Cardiac muscle cell (in vitro differentiated cells and primary cell): ENCODE data around the gene FES. TPM values are rescaled to one million over a fixed set of nuclear protein-coding genes. Genes with fewer than 3 reads are reported as not detected.

Source experiments
- DNase-seq, 2 donors: peaks; one replicate each; pipeline versions ENCODE4 v3.0.0 to v3.0.0-alpha.2; 2010 to 2017; ENCODE audit warnings: low read depth in 1 of 2, low spot score in 1 of 2
- H3K27ac ChIP-seq: fragments of 200-600 bp; sonication (generic); 2 replicates; pipeline ENCODE4 v1.5.1; 2016
- H3K27me3 ChIP-seq: fragments of 200-600 bp; sonication (generic); 2 replicates; pipeline ENCODE4 v1.6.0; 2016; ENCODE audit warnings: control low read depth
- H3K36me3 ChIP-seq: fragments of 200-600 bp; sonication (generic); 2 replicates; pipeline ENCODE4 v1.5.1; 2016; ENCODE audit warnings: control low read depth
- H3K4me1 ChIP-seq: fragments of 200-600 bp; sonication (generic); 2 replicates; pipeline ENCODE4 v1.8.1; 2017; ENCODE audit warnings: low read depth, mild to moderate bottlenecking, mixed run types
- H3K4me3 ChIP-seq: fragments of 200-600 bp; sonication (generic); 2 replicates; pipeline ENCODE4 v1.5.1; 2016; ENCODE audit warnings: mild to moderate bottlenecking
- H3K9me3 ChIP-seq: fragments of 200-600 bp; sonication (generic); 2 replicates; pipeline ENCODE4 v1.5.1; 2017; ENCODE audit warnings: low read depth, mild to moderate bottlenecking, control low read depth
- polyA plus RNA-seq: library from polyadenylated mRNA; unstranded; fragments of >200 nt; fragmentation: Nextera tagmentation; extraction: Ambion mirVana; gene quantifications from 2 replicates; pipeline ENCODE4 v1.2.1, GENCODE V29; 2016
- total RNA-seq: library from RNA; depleted of rRNA; stranded (reverse); fragments of >200 nt; gene quantifications from 2 replicates; pipeline ENCODE4 v1.2.3, GENCODE V29; 2016
- TF ChIP-seq, protein P1 (sequence below): IDR thresholded peaks from 2 replicates; pipeline ENCODE4 v1.5.1; 2012; ENCODE audit warnings: low read depth, mild to moderate bottlenecking, low read length

Gene FES
- total and polyA plus RNA-seq, 2 experiments from 2014 or later, result 5.4 to 19.8 TPM

DNA sequence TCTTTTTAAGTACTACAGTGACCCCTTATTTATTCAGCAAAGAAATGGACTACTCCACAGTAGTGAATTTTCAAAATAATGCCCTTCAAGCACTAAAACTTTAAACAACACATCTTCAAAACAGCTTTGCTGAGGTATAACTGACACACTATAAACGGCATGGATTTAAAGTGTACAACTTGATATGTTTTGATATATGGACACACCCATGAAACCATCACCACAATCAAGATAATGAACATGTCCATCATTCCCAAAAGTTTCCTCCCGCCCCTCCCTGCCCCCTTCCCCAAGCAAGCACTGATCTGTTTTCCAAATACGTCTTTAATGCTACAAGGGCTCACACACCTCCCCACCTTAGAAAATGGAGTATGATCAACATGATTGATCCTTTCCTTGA lies 17.5 kb upstream of the FES start:
- no peak for DNase-seq
- H3K9me3 ChIP-seq, result no peaks in the 10 kb centered on the region
- no peak overlapping the region for H3K27ac ChIP-seq
- peaks cover 19% of the 10 kb centered on the region for H3K4me1 ChIP-seq
- H3K4me3 ChIP-seq, result no peak overlapping the region
- no peaks in the 10 kb centered on the region for H3K36me3 ChIP-seq
- TF ChIP-seq, protein P1, sequence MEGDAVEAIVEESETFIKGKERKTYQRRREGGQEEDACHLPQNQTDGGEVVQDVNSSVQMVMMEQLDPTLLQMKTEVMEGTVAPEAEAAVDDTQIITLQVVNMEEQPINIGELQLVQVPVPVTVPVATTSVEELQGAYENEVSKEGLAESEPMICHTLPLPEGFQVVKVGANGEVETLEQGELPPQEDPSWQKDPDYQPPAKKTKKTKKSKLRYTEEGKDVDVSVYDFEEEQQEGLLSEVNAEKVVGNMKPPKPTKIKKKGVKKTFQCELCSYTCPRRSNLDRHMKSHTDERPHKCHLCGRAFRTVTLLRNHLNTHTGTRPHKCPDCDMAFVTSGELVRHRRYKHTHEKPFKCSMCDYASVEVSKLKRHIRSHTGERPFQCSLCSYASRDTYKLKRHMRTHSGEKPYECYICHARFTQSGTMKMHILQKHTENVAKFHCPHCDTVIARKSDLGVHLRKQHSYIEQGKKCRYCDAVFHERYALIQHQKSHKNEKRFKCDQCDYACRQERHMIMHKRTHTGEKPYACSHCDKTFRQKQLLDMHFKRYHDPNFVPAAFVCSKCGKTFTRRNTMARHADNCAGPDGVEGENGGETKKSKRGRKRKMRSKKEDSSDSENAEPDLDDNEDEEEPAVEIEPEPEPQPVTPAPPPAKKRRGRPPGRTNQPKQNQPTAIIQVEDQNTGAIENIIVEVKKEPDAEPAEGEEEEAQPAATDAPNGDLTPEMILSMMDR, result no peak
- H3K27me3 ChIP-seq, result no peaks in the 10 kb centered on the region

DNA sequence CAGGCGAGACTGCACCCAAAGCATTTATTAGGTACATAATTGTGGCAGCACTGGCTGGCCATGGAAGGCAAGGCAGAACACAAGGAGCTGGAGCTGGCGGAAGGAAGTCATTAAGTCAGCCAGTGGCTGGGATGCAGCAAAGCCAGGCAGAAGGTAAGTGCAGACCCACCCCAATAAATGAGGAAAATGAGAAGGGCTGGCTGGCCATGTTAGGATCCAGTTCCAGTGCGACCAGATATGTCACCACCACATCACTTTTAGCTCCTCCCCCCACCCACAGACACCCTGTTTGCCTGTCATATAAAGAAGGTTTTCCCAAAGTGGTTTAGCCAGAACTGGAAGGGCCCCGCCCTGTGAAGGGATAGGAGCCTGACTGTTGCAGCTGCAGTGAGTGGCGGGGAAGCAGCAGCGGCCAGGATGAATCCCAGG lies 16.0 kb upstream of the FES start, which contains the start of gene FURIN:
Gene FURIN (plus strand): TSS at position 328 of the 429 bp plus-strand sequence. CDS start 7,153 bp downstream, outside the sequence.
- Histone ChIP-seq H3K4me1 (peaks cover 28% of the 10 kb centered on the region), H3K27me3 (no peaks in the 10 kb centered on the region), H3K27ac (peak within 1 kb of the TSS; percentile 73), H3K4me3 (no peak within 1 kb of the TSS), H3K36me3 (no peaks in the 10 kb centered on the region), H3K9me3 (no peaks in the 10 kb centered on the region)
- TF ChIP-seq, protein P1, result no peak
- DNase-seq, result no peak

DNA sequence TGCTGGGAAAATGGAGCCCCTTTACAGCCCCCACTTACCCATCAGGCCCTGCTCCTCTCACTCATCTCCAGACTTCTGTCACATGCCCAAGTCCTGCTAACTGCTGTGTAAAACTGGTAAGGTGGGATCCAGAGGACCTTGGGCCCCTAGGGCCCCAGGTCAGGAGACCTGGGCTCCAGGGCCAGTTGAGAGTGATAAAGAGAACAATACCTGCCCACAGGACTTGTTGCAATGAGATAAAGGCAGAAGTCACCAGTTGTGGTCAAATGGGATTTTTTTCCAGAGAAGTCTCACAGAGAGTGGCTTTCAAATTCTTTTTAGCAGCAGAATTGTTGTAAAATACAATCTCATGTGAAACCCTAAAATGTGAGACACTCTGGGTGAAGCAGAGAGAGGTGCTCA lies 15.2 kb upstream of the FES start:
- TF ChIP-seq, protein P1, result no peak
- no peak for DNase-seq
- Histone ChIP-seq H3K4me1 (peaks cover 37% of the 10 kb centered on the region), H3K9me3 (no peaks in the 10 kb centered on the region), H3K27ac (peak overlapping the region; percentile 73), H3K27me3 (no peaks in the 10 kb centered on the region), H3K4me3 (no peak overlapping the region), H3K36me3 (no peaks in the 10 kb centered on the region)

DNA sequence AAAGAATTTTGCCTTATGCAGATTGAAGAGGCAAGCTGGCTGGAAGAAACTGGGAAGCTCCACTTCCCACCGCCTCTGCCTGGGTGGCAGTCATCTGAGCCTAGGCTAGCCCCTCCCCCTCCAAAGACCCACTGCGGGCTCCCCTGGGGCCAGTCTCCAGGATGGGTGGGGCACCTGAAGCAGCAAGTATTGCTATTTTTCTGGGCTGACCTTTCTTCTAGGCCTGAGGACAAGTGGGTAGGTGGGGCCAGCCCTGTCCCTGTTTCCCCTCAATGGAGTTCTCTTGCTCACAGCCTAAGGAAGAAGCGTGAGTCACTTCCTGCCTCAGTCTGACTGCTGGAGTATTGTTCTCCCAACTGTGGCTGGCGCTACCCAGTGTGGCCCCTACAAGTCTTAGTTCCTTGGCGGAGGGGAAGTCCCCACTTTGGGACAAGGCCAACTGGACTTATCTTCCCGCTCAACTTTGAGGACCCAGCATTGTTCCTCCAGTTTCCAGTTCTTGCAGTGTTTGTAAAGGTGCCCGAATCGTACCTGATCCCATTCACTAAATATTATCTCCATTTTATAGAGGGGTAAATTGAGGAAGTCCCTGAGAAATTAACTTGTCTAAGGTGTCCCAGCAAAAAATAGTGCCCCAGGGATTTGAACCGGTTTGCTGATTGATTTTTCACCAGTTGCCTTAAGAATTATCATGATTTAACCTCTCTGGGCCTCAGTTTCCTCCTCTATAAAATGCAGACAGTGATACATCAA lies 14.5 kb upstream of the FES start:
- H3K4me3 ChIP-seq, result no peak overlapping the region
- peak; percentile 85 to 89 for DNase-seq
- peaks cover 41% of the 10 kb centered on the region for H3K4me1 ChIP-seq
- peak overlapping the region; percentile 99 for H3K27ac ChIP-seq
- TF ChIP-seq, protein P1, result no peak
- H3K27me3 ChIP-seq, result no peaks in the 10 kb centered on the region
- H3K36me3 ChIP-seq, result no peaks in the 10 kb centered on the region
- no peaks in the 10 kb centered on the region for H3K9me3 ChIP-seq

DNA sequence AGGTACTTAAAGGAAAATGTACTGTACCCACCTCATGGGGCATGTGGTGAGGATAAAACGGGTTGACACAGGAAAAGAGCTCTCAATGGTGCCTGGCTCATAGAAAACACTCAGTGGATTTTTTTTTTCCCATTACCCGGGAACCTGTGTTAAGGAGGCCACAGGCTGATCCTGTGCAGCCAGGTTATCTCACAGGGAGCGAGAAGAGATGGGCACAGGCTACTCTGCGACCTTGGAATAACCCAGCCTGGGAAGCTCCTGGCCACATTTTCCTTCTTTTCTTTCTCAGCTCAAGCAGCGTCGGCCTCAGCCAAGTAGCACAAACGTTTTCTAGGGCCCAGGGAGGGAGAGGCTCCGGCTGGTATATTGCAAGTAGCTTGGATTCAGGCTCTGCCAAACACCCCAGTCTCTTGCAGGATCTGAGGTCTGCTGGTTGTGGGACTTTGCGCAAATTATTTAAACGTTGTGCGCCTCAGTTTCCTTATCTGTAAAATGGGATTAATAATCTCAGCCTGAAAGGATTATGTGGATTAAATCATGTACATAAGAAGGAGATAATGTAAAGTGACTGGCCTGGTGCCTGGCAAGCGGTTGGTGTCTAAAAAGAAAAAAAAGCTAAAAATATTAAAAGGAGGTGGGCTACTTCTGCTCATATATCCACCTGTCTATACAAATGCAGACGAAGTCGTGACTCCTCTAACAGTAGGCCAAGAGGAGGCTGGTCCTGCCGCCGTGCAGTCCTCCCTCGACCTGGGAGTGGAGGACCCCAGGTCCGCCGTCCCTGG lies 13.8 kb upstream of the FES start:
- no peaks in the 10 kb centered on the region for H3K27me3 ChIP-seq
- H3K4me3 ChIP-seq, result peak overlapping the region; percentile 69
- TF ChIP-seq, protein P1, result no peak
- peak; percentile 31 to 54 for DNase-seq
- peaks cover 41% of the 10 kb centered on the region for H3K4me1 ChIP-seq
- peak overlapping the region; percentile 99 for H3K27ac ChIP-seq
- no peaks in the 10 kb centered on the region for H3K9me3 ChIP-seq
- no peaks in the 10 kb centered on the region for H3K36me3 ChIP-seq
